AG09309 (cell line): ENCODE data around the gene SLC45A2.

ENCODE experiments used
- DNase-seq: peaks from one replicate; pipeline ENCODE4 v3.0.0-alpha.2; 2010; ENCODE audit warnings: low read depth
- H3K4me3 ChIP-seq: 2 replicates; pipeline ENCODE4 v1.5.1; 2011; ENCODE audit warnings: mild to moderate bottlenecking, low read depth, low read length, moderate library complexity; ENCODE audit not compliant: control insufficient read depth
- TF ChIP-seq, protein P1 (sequence below): IDR thresholded peaks from 2 replicates; pipeline ENCODE4 v1.5.1; 2011; ENCODE audit warnings: mild to moderate bottlenecking, low read depth, low read length, inconsistent platforms; ENCODE audit not compliant: insufficient read depth, control insufficient read depth; ENCODE audit errors: missing control alignments

SLC45A2 gene

DNA sequence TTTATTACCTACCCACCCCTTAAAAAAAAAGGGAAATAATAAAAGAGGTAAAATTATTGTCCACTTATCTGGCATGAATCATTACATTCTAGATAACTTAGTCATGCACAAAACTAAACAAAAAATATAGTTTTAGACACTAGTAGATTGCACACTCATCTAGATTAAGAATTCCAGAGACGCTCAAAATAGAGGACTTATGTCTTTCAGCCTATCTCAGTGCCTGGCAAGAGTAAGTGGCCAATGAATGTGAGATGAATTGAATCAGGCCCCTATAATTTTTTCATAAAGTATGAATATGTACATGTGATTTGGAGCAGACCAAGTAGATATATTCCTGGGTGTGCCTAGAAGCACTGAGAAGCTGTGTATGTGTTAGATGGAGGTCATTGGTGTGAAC is 50.3 kb downstream of the SLC45A2 start:
- DNase-seq: no peak
- H3K4me3 ChIP-seq: no peak overlapping the region
- TF ChIP-seq, protein P1, sequence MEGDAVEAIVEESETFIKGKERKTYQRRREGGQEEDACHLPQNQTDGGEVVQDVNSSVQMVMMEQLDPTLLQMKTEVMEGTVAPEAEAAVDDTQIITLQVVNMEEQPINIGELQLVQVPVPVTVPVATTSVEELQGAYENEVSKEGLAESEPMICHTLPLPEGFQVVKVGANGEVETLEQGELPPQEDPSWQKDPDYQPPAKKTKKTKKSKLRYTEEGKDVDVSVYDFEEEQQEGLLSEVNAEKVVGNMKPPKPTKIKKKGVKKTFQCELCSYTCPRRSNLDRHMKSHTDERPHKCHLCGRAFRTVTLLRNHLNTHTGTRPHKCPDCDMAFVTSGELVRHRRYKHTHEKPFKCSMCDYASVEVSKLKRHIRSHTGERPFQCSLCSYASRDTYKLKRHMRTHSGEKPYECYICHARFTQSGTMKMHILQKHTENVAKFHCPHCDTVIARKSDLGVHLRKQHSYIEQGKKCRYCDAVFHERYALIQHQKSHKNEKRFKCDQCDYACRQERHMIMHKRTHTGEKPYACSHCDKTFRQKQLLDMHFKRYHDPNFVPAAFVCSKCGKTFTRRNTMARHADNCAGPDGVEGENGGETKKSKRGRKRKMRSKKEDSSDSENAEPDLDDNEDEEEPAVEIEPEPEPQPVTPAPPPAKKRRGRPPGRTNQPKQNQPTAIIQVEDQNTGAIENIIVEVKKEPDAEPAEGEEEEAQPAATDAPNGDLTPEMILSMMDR: no peak

DNA sequence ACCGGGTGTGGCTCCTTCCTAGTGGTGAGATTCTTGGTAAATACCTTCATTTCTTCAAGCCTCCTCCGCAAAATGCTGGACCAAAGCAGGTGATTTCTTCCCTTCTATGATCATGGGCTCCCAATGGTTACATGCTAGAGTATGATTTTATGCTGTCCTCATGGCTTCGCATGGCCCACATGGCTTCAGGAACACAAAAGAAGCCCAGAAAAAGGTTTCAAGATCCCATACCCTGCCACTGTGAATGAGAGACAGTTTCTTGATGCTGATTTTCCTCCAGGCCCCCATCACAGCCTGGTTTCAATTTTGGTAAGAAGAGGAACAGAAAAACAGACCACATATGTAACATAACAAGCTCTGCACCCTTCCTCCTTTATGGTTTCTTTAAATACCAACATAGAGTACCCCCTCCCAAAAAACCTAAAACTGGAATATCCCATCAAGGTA is 50.7 kb downstream of the SLC45A2 start:
- TF ChIP-seq, protein P1: no peak
- DNase-seq: no peak
- H3K4me3 ChIP-seq: no peak overlapping the region

DNA sequence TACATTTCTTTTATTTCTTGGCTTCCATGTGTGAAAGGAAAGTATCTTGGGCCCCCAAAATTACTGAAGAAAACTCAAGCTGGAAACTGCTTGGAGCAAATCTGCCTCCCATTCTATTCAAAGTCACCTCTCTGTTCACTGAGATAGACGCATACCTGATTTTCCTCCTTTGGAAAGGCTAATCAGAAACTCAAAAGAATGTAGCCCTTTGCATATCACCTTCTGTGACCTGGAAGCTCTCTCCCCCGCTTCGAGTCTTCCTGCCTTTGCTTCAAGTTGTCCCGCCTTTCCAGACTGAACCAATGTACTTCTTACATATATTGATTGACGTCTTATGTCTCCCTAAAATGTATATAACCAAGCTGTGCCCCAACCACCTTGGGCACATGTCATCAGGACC is 53.4 kb downstream of the SLC45A2 start:
- TF ChIP-seq, protein P1: no peak
- no peak overlapping the region for H3K4me3 ChIP-seq
- DNase-seq: no peak

DNA sequence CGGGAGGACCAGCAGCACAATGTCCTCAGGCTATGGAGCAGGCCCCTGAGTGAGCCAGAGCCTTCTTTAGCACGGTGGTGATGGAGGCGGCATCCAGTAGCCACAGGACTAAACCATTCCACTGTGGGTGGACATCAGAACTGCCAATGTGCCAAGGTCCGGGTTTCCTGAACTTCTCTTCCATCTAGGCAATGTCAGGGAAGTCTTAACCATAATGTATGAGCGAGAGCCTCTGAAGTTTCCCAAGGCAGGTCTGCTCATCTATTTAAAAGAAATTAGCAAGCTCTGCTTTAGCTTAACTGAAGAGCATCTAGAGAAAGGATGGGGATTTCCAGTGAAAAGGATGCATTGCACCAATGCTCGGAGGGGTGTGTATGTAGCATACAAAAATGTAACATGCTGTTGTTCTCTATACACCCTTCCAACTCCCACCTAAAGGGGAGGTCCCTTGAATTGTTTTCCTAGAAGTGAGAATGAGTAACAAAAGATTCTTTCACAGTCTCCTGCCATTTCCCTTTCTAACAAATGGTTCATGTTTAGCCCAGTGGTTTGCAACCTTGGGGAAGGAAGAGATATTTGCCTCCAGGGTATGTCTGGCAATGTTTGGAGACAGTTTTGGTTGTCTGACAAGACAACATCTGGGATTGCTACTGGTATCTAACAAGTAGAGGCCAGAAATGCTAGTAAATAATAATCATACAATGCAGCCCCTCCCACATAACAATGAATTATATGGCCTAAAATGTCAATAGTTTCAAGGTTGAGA is 54.4 kb downstream of the SLC45A2 start:
- no peak overlapping the region for H3K4me3 ChIP-seq
- DNase-seq: no peak
- TF ChIP-seq, protein P1: no peak

DNA sequence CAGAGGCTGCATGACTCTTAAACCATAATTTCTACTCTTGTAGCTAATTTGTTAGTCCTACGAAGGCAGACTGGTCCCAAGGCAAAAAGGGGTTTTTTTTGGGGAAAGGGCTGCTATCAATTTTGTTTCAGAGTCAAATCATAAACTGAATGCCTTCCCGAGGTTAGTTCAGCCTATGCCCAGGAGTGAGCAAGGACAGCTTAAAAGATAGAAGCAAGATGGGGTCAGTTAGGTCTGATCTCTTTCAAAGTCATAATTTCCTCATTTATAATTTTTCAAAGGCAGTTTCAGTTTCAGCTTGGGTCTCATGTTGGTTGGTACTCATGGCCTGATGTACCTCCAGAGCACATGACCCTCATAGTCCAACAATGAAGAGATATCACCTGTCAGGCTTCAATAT is 56.2 kb downstream of the SLC45A2 start:
- TF ChIP-seq, protein P1: no peak
- DNase-seq: no peak
- no peak overlapping the region for H3K4me3 ChIP-seq

DNA sequence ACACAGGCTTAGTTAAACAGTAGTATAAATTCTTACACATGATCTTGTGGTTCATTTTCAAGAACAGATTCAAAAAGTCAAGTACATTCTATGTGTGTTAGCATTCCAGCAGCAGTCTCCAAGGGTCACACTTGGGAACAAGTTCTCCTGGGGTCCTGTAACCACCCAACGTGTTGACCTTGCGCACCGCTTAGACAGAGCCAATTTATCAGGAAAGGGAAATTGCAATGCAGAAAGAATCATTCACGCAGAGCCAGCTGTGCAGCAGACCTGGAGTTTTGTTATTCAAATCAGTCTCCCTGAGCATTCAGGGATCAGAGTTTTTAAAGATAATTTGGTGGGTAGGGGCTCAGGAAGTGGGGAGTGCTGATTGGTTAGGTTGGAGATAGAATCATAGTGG is 56.8 kb downstream of the SLC45A2 start:
- no peak overlapping the region for H3K4me3 ChIP-seq
- TF ChIP-seq, protein P1: no peak
- no peak for DNase-seq
